ENCODE measurements around the gene LAMA4. TPM values are rescaled to one million over a fixed set of nuclear protein-coding genes. Genes with fewer than 3 reads are reported as not detected.

Gene LAMA4
- total RNA-seq = not detected
- not detected for polyA plus RNA-seq
- total RNA-seq = not detected

- H3K9me3 ChIP-seq (ENCODE audit: control insufficient read depth in 2 of 3, low read length in 3 of 3) = no peaks in the 10 kb centered on the region
- DNase-seq (peak in 3 of 9 donors; percentile 2 to 28 (median 3)), ATAC-seq (peak; percentile 47)
- no peaks in the 10 kb centered on the region for H3K36me3 ChIP-seq (ENCODE audit: control insufficient read depth in 2 of 3, insufficient read depth in 3 of 3, low read length in 3 of 3)
- no peaks in the 10 kb centered on the region for H3K4me1 ChIP-seq (ENCODE audit: control insufficient read depth in 2 of 2, insufficient read depth in 2 of 2, low read length in 2 of 2)
- H3K27me3 Mint-ChIP-seq = peaks cover 36 to 78% (median 46%) of the 10 kb centered on the region in 5 donors
- H3K27me3 ChIP-seq (ENCODE audit: control insufficient read depth in 2 of 2, insufficient read depth in 2 of 2, low read length in 2 of 2) = no peaks in the 10 kb centered on the region
- H3K27ac Mint-ChIP-seq = no peak within 1 kb of the TSS
- CTCF ChIA-PET = no interaction called here
- peak within 1 kb of the TSS; percentile 77 to 90 (median 80) for H3K4me3 Mint-ChIP-seq
- POLR2A ChIA-PET = no interaction called here
- H3K4me3 ChIP-seq (ENCODE audit: low read length) = peak within 1 kb of the TSS; percentile 43
- no peaks in the 10 kb centered on the region for H3K9me3 Mint-ChIP-seq
- H3K4me1 Mint-ChIP-seq = peaks cover 12 to 19% (median 16%) of the 10 kb centered on the region in 7 donors
- H3K27ac ChIP-seq (ENCODE audit: low read depth, low read length) = no peak within 1 kb of the TSS
- intact Hi-C loops (cut with micrococcal nuclease) = no loop called here
- H3K36me3 Mint-ChIP-seq = no peaks in the 10 kb centered on the region
Observed at GRCh38 chr6:112253841-112254816, at the start of gene LAMA4. Gene LAMA4, minus strand, starts transcription at chr6:112254567. Its CDS starts 417 bp downstream, at chr6:112254150.

GRCh38 chr6:112302142-112302705, 47.9 kb upstream of the LAMA4 start:
- H3K4me3 ChIP-seq (ENCODE audit: low read length) = no peak overlapping the region
- ChIA-PET CTCF (no interaction called here), POLR2A (no interaction called here)
- no peak overlapping the region for H3K27ac ChIP-seq (ENCODE audit: low read depth, low read length)
- Mint-ChIP-seq H3K27me3 (peaks cover 20 to 66% (median 33%) of the 10 kb centered on the region in 5 donors), H3K4me3 (no peak overlapping the region), H3K9me3 (peaks cover 0 to 2% (median 0%) of the 10 kb centered on the region in 11 donors), H3K4me1 (no peaks in the 10 kb centered on the region), H3K27ac (no peak overlapping the region), H3K36me3 (no peaks in the 10 kb centered on the region)
- intact Hi-C loops (cut with micrococcal nuclease) = no loop called here
- H3K4me1 ChIP-seq (ENCODE audit: control insufficient read depth in 2 of 2, insufficient read depth in 2 of 2, low read length in 2 of 2) = no peaks in the 10 kb centered on the region
- no peaks in the 10 kb centered on the region for H3K36me3 ChIP-seq (ENCODE audit: control insufficient read depth in 2 of 3, insufficient read depth in 3 of 3, low read length in 3 of 3)
- H3K9me3 ChIP-seq (ENCODE audit: control insufficient read depth in 2 of 3, low read length in 3 of 3) = no peaks in the 10 kb centered on the region
- DNase-seq (no peak), ATAC-seq (no peak)
- H3K27me3 ChIP-seq (ENCODE audit: control insufficient read depth in 2 of 2, insufficient read depth in 2 of 2, low read length in 2 of 2) = no peaks in the 10 kb centered on the region

GRCh38 chr6:112300896-112301295, 46.5 kb upstream of the LAMA4 start:
- Mint-ChIP-seq H3K36me3 (no peaks in the 10 kb centered on the region), H3K4me1 (no peaks in the 10 kb centered on the region), H3K27ac (no peak overlapping the region), H3K27me3 (peaks cover 12 to 68% (median 28%) of the 10 kb centered on the region in 5 donors), H3K9me3 (peaks cover 0 to 2% (median 0%) of the 10 kb centered on the region in 11 donors), H3K4me3 (no peak overlapping the region)
- no peak for DNase-seq
- Histone ChIP-seq H3K27ac (ENCODE audit: low read depth, low read length) (no peak overlapping the region), H3K4me3 (ENCODE audit: low read length) (no peak overlapping the region), H3K27me3 (ENCODE audit: control insufficient read depth in 2 of 2, insufficient read depth in 2 of 2, low read length in 2 of 2) (no peaks in the 10 kb centered on the region), H3K4me1 (ENCODE audit: control insufficient read depth in 2 of 2, insufficient read depth in 2 of 2, low read length in 2 of 2) (no peaks in the 10 kb centered on the region), H3K9me3 (ENCODE audit: control insufficient read depth in 2 of 3, low read length in 3 of 3) (no peaks in the 10 kb centered on the region), H3K36me3 (ENCODE audit: control insufficient read depth in 2 of 3, insufficient read depth in 3 of 3, low read length in 3 of 3) (no peaks in the 10 kb centered on the region)
- no peak for ATAC-seq
- intact Hi-C loops (cut with micrococcal nuclease) = no loop called here
- ChIA-PET CTCF (no interaction called here), POLR2A (no interaction called here)

- intact Hi-C loops (cut with micrococcal nuclease) = no loop called here
- ChIA-PET POLR2A (no interaction called here), CTCF (no interaction called here)
- Histone ChIP-seq H3K27me3 (ENCODE audit: control insufficient read depth in 2 of 2, insufficient read depth in 2 of 2, low read length in 2 of 2) (no peaks in the 10 kb centered on the region), H3K27ac (ENCODE audit: low read depth, low read length) (no peak overlapping the region), H3K4me3 (ENCODE audit: low read length) (no peak overlapping the region), H3K36me3 (ENCODE audit: control insufficient read depth in 2 of 3, insufficient read depth in 3 of 3, low read length in 3 of 3) (no peaks in the 10 kb centered on the region), H3K4me1 (ENCODE audit: control insufficient read depth in 2 of 2, insufficient read depth in 2 of 2, low read length in 2 of 2) (no peaks in the 10 kb centered on the region), H3K9me3 (ENCODE audit: control insufficient read depth in 2 of 3, low read length in 3 of 3) (no peaks in the 10 kb centered on the region)
- Mint-ChIP-seq H3K4me3 (no peak overlapping the region), H3K9me3 (no peaks in the 10 kb centered on the region), H3K4me1 (no peaks in the 10 kb centered on the region), H3K36me3 (no peaks in the 10 kb centered on the region), H3K27ac (no peak overlapping the region), H3K27me3 (peaks cover 10 to 62% (median 25%) of the 10 kb centered on the region in 5 donors)
- DNase-seq (no peak), ATAC-seq (no peak)
Observed at GRCh38 chr6:112298816-112299281, 44.5 kb upstream of the LAMA4 start.

- Histone ChIP-seq H3K4me1 (ENCODE audit: control insufficient read depth in 2 of 2, insufficient read depth in 2 of 2, low read length in 2 of 2) (no peaks in the 10 kb centered on the region), H3K36me3 (ENCODE audit: control insufficient read depth in 2 of 3, insufficient read depth in 3 of 3, low read length in 3 of 3) (no peaks in the 10 kb centered on the region), H3K9me3 (ENCODE audit: control insufficient read depth in 2 of 3, low read length in 3 of 3) (no peaks in the 10 kb centered on the region), H3K27ac (ENCODE audit: low read depth, low read length) (no peak overlapping the region), H3K27me3 (ENCODE audit: control insufficient read depth in 2 of 2, insufficient read depth in 2 of 2, low read length in 2 of 2) (no peaks in the 10 kb centered on the region), H3K4me3 (ENCODE audit: low read length) (no peak overlapping the region)
- DNase-seq (no peak), ATAC-seq (no peak)
- no peaks in the 10 kb centered on the region for H3K36me3 Mint-ChIP-seq
- H3K4me1 Mint-ChIP-seq = no peaks in the 10 kb centered on the region
- intact Hi-C loops (cut with micrococcal nuclease) = no loop called here
- peaks cover 10 to 61% (median 27%) of the 10 kb centered on the region in 5 donors for H3K27me3 Mint-ChIP-seq
- H3K9me3 Mint-ChIP-seq = no peaks in the 10 kb centered on the region
- ChIA-PET POLR2A (no interaction called here), CTCF (no interaction called here)
- no peak overlapping the region for H3K27ac Mint-ChIP-seq
- no peak overlapping the region for H3K4me3 Mint-ChIP-seq
Observed at GRCh38 chr6:112298021-112298745, 43.8 kb upstream of the LAMA4 start.

GRCh38 chr6:112296694-112297093, 42.3 kb upstream of the LAMA4 start:
- no peak overlapping the region for H3K27ac Mint-ChIP-seq
- H3K27me3 Mint-ChIP-seq = peaks cover 19 to 63% (median 32%) of the 10 kb centered on the region in 5 donors
- no peaks in the 10 kb centered on the region for H3K9me3 ChIP-seq (ENCODE audit: control insufficient read depth in 2 of 3, low read length in 3 of 3)
- no peaks in the 10 kb centered on the region for H3K4me1 Mint-ChIP-seq
- H3K4me3 ChIP-seq (ENCODE audit: low read length) = no peak overlapping the region
- H3K9me3 Mint-ChIP-seq = peaks cover 0 to 3% (median 0%) of the 10 kb centered on the region in 11 donors
- H3K27me3 ChIP-seq (ENCODE audit: control insufficient read depth in 2 of 2, insufficient read depth in 2 of 2, low read length in 2 of 2) = no peaks in the 10 kb centered on the region
- H3K36me3 ChIP-seq (ENCODE audit: control insufficient read depth in 2 of 3, insufficient read depth in 3 of 3, low read length in 3 of 3) = no peaks in the 10 kb centered on the region
- H3K27ac ChIP-seq (ENCODE audit: low read depth, low read length) = no peak overlapping the region
- intact Hi-C loops (cut with micrococcal nuclease) = loop anchor here in 1 of 2 donors (2.0 kb wide), 1 partner anchor 14 kb away; no protein-coding TSS in a partner anchor
- POLR2A ChIA-PET = no interaction called here
- H3K36me3 Mint-ChIP-seq = no peaks in the 10 kb centered on the region
- ATAC-seq = no peak
- no peaks in the 10 kb centered on the region for H3K4me1 ChIP-seq (ENCODE audit: control insufficient read depth in 2 of 2, insufficient read depth in 2 of 2, low read length in 2 of 2)
- CTCF ChIA-PET = no interaction called here
- DNase-seq = no peak
- H3K4me3 Mint-ChIP-seq = no peak overlapping the region
